LNCAP (cell line): ENCODE measurements around the gene PSD.

ENCODE experiments used
- TF ChIP-seq, protein P1 (sequence below): fragments of 450-650 bp; IDR thresholded peaks from 2 replicates; pipeline ENCODE4 v1.5.1; 2017; ENCODE audit warnings: mild to moderate bottlenecking

Gene PSD

DNA sequence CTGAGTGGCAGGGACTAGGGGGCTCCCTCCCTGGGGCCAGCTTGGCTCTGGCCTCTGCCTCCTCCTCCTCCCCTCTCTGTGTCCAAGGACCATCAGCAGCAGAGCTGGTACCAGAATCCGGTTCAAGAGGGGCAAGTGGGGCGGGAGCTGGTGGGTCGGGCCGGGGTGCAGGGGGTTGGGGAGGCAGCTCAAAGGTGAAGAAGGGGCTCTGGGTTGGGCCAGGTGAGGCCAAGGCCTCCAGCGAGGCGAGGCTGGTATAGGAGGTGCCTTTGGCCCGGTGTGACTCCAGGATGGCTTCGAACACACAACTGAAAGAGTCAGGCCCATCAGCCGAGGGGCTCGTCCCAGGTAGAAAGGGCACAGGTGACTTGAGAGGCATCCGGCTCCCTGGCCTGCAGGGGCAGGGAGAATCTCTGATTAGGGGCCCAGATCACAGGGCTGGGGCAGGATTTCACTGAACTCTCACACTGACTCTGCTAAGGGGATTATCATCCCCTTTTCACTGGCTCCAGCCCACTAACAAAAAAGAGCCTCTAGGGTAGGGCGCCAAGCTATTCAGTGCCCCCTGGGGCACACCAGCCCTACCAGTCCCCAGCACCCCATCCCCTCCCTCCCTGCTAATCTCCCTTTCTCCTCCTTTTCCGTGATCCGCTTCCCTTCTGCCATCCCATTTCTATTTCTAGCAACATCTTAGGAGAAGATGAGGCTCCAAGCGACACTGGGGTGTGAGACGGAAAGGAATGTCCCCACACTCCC, 4.6 kb downstream of the PSD start:
- TF ChIP-seq, protein P1, sequence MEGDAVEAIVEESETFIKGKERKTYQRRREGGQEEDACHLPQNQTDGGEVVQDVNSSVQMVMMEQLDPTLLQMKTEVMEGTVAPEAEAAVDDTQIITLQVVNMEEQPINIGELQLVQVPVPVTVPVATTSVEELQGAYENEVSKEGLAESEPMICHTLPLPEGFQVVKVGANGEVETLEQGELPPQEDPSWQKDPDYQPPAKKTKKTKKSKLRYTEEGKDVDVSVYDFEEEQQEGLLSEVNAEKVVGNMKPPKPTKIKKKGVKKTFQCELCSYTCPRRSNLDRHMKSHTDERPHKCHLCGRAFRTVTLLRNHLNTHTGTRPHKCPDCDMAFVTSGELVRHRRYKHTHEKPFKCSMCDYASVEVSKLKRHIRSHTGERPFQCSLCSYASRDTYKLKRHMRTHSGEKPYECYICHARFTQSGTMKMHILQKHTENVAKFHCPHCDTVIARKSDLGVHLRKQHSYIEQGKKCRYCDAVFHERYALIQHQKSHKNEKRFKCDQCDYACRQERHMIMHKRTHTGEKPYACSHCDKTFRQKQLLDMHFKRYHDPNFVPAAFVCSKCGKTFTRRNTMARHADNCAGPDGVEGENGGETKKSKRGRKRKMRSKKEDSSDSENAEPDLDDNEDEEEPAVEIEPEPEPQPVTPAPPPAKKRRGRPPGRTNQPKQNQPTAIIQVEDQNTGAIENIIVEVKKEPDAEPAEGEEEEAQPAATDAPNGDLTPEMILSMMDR = no peak

DNA sequence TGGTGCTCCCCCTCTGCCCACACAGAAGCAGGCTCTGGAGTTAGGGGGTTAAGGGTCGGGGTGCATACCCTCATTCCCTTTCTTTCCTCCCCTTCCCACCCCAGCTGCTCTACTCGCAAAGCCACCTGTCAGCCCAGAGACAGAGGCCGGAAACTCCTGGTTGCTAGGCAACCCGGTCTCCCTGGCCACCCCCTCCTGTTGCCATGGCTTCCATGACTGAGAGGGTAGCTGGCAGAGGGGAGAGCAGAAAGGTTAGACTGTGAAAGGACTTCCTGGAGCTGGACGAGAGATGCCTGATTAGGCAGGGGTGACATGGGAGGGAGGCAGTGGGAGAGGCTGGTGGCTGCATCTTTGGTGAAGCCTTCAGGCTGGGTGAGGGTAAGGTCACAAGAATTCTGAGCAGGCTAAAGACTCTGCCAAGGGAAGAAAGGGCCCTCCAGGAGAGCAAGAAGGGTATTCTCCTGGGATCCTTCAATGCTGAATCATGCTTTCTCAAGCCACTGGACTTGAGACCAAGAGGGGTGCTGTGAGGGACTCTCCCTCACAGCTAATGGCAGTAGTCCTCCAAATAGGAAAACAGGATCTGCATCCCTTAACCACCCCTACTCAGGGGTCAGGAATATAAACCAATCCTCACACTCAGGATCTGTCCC, 5.4 kb downstream of the PSD start:
- TF ChIP-seq, protein P1 = no peak

DNA sequence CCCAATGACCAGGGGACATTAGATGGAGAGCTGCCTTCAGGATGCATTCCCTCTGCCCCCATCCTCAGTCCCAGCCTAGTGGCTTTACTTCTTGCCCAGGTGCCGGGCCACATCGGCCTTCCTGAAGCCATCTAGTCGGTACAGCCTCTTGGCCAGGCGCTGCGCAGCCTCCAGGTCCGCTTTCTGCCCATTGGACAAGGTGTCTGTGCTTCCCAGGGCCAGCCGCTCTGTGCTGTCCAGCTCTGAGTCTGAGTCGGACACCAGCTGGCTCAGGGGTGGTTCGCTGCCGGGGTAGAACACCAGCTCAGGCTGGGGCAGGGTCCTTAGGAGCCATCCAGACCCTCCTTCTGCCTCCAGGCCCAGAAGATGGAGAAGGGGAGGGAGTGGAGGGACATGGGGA, 6.3 kb downstream of the PSD start:
- TF ChIP-seq, protein P1 = no peak

DNA sequence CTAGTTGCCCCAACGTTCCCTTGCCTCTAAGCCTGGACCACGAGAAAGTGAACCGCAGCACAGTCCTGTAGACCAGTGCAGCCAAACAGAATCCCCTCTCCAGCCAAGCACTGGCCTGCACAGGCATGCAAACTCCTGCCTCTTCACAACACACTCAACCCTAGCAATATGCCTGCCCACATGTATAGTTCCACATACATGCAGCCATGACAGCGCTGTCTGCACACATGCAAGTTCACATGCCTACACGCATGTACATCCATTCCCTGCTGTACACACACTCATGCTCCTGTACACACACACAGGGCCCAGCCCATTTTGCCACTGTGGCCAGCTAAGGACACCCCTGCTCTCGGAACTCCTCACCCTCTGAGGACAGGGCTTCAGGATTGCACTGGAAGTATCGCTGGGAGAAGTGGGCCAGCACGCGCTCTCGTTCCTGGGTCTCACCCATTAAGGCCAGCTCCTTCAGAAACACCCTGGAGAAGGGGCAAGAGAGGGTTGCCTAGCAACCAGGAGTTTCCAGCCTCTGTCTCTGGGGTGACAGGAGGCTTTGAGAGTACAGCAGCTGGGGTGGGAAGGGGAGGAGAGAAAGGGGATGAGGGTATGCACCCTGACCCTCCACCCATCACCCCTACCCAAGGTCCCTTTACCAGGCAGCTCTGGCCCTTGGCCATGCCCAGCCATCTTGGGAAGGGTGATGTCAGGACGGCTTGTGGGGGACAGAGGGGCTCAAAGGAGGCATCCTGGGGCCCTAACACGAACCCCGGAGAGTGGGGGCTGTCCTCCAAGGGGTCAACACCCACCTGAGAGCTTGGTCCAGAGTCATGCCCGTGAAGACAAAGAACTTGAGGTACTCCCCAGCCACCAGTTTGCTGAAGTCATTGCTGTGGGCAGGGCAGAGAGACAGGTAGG, 7.0 kb downstream of the PSD start:
- TF ChIP-seq, protein P1 = no peak

DNA sequence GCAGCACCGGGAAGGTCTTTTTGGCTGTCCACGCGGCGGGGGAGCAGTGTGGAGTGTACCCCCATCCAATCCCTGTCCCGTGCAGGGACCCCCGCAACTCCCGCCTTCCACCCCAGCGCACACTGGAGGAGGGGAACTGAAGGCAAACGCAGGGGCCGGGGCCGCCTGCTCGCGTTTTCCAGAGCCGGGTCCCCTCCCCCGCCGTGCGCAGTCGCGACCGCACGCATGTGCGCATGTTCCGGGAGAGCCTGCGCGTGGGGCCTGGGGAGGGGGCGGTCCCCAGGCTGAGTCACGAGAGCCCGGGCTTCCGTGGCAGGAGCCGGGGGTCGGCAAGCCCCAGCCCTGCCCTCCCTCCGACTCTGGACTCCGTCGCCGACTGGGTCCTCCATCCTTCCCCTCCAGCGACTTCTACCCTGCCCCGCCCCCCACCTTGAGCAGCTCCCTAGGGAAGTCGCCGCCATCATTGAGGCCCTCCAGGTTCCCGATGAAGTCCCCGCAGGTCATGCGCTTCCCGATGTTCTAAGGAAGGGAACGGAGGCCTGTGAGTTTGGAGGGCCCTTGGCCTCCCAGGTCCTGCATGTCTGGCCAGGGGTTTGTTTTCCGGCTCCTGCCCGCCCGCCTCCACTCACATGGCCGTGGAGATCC, 8.0 kb downstream of the PSD start:
- TF ChIP-seq, protein P1 = no peak

DNA sequence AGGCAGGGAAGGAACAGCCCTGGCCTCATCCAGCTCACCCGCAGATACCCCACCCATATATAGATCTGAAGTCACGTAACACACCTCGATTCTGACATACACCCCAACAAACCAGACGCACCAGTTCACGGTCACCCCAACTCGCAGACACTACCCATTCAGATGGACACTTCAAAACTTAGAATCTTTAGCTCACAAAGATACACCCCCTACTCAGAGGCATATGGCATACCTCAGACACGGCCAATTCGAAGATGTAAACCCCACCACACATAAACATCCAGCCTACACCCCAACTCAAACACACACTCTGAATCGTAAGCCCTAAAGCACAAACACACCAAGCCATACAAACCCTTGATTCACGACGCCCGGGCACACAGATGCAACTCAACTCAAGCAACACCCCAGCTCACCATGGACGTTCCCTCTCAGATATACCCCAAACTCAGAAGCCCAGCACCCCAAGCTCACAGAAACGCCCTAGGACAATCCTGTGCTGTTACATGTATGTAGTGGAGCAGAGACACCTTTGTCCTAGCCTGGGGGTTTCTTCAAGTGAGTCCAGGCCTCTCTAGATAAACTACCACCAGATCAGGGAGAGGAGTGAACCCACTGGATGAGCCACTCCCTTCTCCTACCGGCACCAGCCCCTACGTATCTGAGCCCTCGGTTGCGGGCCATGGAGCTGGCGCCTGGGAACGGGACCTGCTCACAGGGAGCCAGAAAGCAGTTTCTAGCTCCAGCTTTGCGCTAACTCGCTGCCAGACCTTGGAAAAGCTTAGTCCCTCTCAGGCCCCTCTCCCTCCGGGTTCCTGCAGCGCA, 8.8 kb downstream of the PSD start:
- TF ChIP-seq, protein P1 = no peak
